Measurements from ENCODE around the gene TSHB. TPM values are rescaled to one million over a fixed set of nuclear protein-coding genes. Genes with fewer than 3 reads are reported as not detected.

Gene TSHB
- polyA plus RNA-seq, 3 donors = not detected

GRCh38 chr1:115076384-115076915, 46.8 kb downstream of the TSHB start:
- Mint-ChIP-seq H3K36me3 (peaks cover 15 to 23% of the 10 kb centered on the region in 2 donors), H3K27ac (peak overlapping the region in 1 of 7 donors; percentile 28), H3K27me3 (ENCODE audit: low read depth in 3 of 3) (peaks cover 0 to 6% (median 1%) of the 10 kb centered on the region in 3 donors), H3K4me3 (no peak overlapping the region), H3K4me1 (peaks cover 16% of the 10 kb centered on the region), H3K9me3 (no peaks in the 10 kb centered on the region)
- DNase-seq = peak in 2 of 3 donors; percentile 17 to 34
- no peak for TF ChIP-seq CTCF (IDR thresholded peaks at IDR 0.05)
- Histone ChIP-seq H3K36me3 (replicated peaks in 1 of 2; ENCODE audit: control insufficient read depth in 1 of 2, insufficient read depth in 2 of 2, low read length in 2 of 2) (peaks cover 0 to 7% of the 10 kb centered on the region in 2 donors), H2AFZ (ENCODE audit: insufficient read depth, low read depth, low read length, poor library complexity, severe bottlenecking) (no peak overlapping the region), H3K9me3 (replicated peaks in 1 of 2; ENCODE audit: control insufficient read depth in 1 of 2, insufficient read depth in 1 of 2, low read length in 2 of 2) (no peaks in the 10 kb centered on the region), H3K9ac (ENCODE audit: insufficient read depth, low read length, poor library complexity, severe bottlenecking) (no peak overlapping the region), H3K4me1 (ENCODE audit: control insufficient read depth in 1 of 2, insufficient read depth in 2 of 2, low read length in 2 of 2) (peaks cover 0 to 13% of the 10 kb centered on the region in 2 donors), H3K4me3 (replicated peaks in 1 of 3; ENCODE audit: low read depth in 2 of 3, low read length in 3 of 3) (no peak overlapping the region), H3K79me2 (ENCODE audit: insufficient read depth, low read length) (no peaks in the 10 kb centered on the region), H3K4me2 (replicated peaks; ENCODE audit: extremely low read depth, low read length, poor library complexity, severe bottlenecking) (no peak overlapping the region), H3K27me3 (ENCODE audit: control insufficient read depth in 2 of 2, insufficient read depth in 2 of 2, low read length in 2 of 2) (no peaks in the 10 kb centered on the region), H4K20me1 (ENCODE audit: insufficient read depth, low read length) (no peaks in the 10 kb centered on the region), H3K27ac (ENCODE audit: low read depth in 1 of 2, low read length in 2 of 2) (no peak overlapping the region)
- 78% methylated on average over 3 of the region's 4 CpGs for whole genome bisulfite sequencing (ENCODE audit: insufficient coverage)
- intact Hi-C loops (cut with micrococcal nuclease) = no loop called here

- no peak overlapping the region for H3K27ac Mint-ChIP-seq
- intact Hi-C loops (cut with micrococcal nuclease) = no loop called here
- 100% methylated on average over 1 of the region's 5 CpGs for WGBS (ENCODE audit: insufficient coverage)
- H3K36me3 Mint-ChIP-seq = peaks cover 12 to 13% of the 10 kb centered on the region in 2 donors
- TF ChIP-seq CTCF (IDR thresholded peaks at IDR 0.05) = no peak
- Histone ChIP-seq H3K9ac (ENCODE audit: insufficient read depth, low read length, poor library complexity, severe bottlenecking) (no peak overlapping the region), H3K9me3 (replicated peaks in 1 of 2; ENCODE audit: control insufficient read depth in 1 of 2, insufficient read depth in 1 of 2, low read length in 2 of 2) (no peaks in the 10 kb centered on the region), H3K36me3 (replicated peaks in 1 of 2; ENCODE audit: control insufficient read depth in 1 of 2, insufficient read depth in 2 of 2, low read length in 2 of 2) (no peaks in the 10 kb centered on the region), H3K79me2 (ENCODE audit: insufficient read depth, low read length) (no peaks in the 10 kb centered on the region), H3K4me1 (ENCODE audit: control insufficient read depth in 1 of 2, insufficient read depth in 2 of 2, low read length in 2 of 2) (peaks cover 0 to 13% of the 10 kb centered on the region in 2 donors), H3K4me3 (replicated peaks in 1 of 3; ENCODE audit: low read depth in 2 of 3, low read length in 3 of 3) (no peak overlapping the region), H4K20me1 (ENCODE audit: insufficient read depth, low read length) (no peaks in the 10 kb centered on the region), H3K27ac (ENCODE audit: low read depth in 1 of 2, low read length in 2 of 2) (no peak overlapping the region), H3K4me2 (replicated peaks; ENCODE audit: extremely low read depth, low read length, poor library complexity, severe bottlenecking) (no peak overlapping the region), H2AFZ (ENCODE audit: insufficient read depth, low read depth, low read length, poor library complexity, severe bottlenecking) (no peak overlapping the region), H3K27me3 (ENCODE audit: control insufficient read depth in 2 of 2, insufficient read depth in 2 of 2, low read length in 2 of 2) (no peaks in the 10 kb centered on the region)
- H3K4me3 Mint-ChIP-seq = no peak overlapping the region
- H3K27me3 Mint-ChIP-seq (ENCODE audit: low read depth in 3 of 3) = peaks cover 0 to 6% (median 1%) of the 10 kb centered on the region in 3 donors
- no peak for DNase-seq
- H3K4me1 Mint-ChIP-seq = peaks cover 16% of the 10 kb centered on the region
- no peaks in the 10 kb centered on the region for H3K9me3 Mint-ChIP-seq
Observed at GRCh38 chr1:115077286-115077983, 47.8 kb downstream of the TSHB start.
